K562 (cell line): Measurements from ENCODE around the gene MLYCD. TPM values are rescaled to one million over a fixed set of nuclear protein-coding genes. Genes with fewer than 3 reads are reported as not detected.
A peak's percentile ranks its signal among the peaks of the same experiment; 100 is the strongest.

ENCODE experiments used
- ATAC-seq: fragments of 200-7000 bp; cut with Tn5 transposase; 3 replicates; pipeline ENCODE4 v1.9.1; 2020; ENCODE audit warnings: moderate library complexity
- BruUV-seq: library from RNA; stranded (reverse); fragments of 400-500 nt; replicated peaks from 2 replicates; lab custom pipeline; 2021; lab: Mats Ljungman, UMichigan
- CTCF ChIA-PET: fragments of 300-600 bp; formaldehyde crosslinking; extraction: SDS; loops from one replicate; lab custom pipeline; 2021; ENCODE audit warnings: low intra/inter-chr PET ratio; lab: Yijun Ruan, JAX
- POLR2A ChIA-PET: fragments of 300-600, 350-650 bp; sonication (Branson Sonifier 250); formaldehyde crosslinking; extraction: SDS; loops from one replicate; lab custom pipeline; 2021; ENCODE audit warnings: antibody characterized with exemption, inconsistent platforms; lab: Yijun Ruan, JAX
- DNase-seq, 4 experiments: peaks; one replicate each; pipeline versions ENCODE4 v3.0.0 to v3.0.0-alpha.2; 2011 to 2018; ENCODE audit warnings: low spot score in 3 of 4, mixed read lengths in 3 of 4; ENCODE audit errors: extremely low read depth in 1 of 4
- FAIRE-seq: peaks from 2 replicates; lab custom pipeline; 2011; peaks lifted over from hg19 to GRCh38; lab: Jason Lieb, UNC
- H2AFZ ChIP-seq: 2 replicates; pipeline ENCODE4 v1.6.0; 2011; ENCODE audit warnings: low read depth, low read length, control low read depth, inconsistent platforms
- H3K27ac ChIP-seq: fragments of 200-600 bp; 3 replicates; pipeline ENCODE4 v1.8.0; 2011; ENCODE audit warnings: low read depth, mild to moderate bottlenecking, control low read depth, inconsistent platforms, low read length, moderate library complexity, mixed read lengths; ENCODE audit errors: extremely low read depth
- H3K27me3 ChIP-seq, 2 experiments: fragments of 300-600 bp in 1 of 2; 2 replicates in 1 of 2; 3 replicates in 1 of 2; pipeline versions ENCODE4 v1.6.0 to v1.8.0; 2011; ENCODE audit warnings: inconsistent platforms in 2 of 2, low read length in 2 of 2, mild to moderate bottlenecking in 1 of 2, mixed read lengths in 1 of 2, moderate library complexity in 1 of 2; ENCODE audit not compliant: control insufficient read depth in 2 of 2, insufficient read depth in 2 of 2
- H3K36me3 ChIP-seq: fragments of 300-600 bp; 3 replicates; pipeline ENCODE4 v1.8.0; 2011; ENCODE audit warnings: mild to moderate bottlenecking, low read length, inconsistent platforms; ENCODE audit not compliant: control insufficient read depth, insufficient read depth
- H3K4me1 ChIP-seq, 2 experiments: fragments of 200-600 bp in 1 of 2; replicated peaks in 1 of 2; 2 replicates in 1 of 2; 3 replicates in 1 of 2; pipeline versions ENCODE4 v1.5.1 to v1.8.0; 2011; ENCODE audit warnings: inconsistent platforms in 2 of 2, low read length in 2 of 2, mild to moderate bottlenecking in 1 of 2, mixed read lengths in 1 of 2, moderate library complexity in 1 of 2; ENCODE audit not compliant: control insufficient read depth in 2 of 2, insufficient read depth in 2 of 2
- H3K4me2 ChIP-seq: 2 replicates; pipeline ENCODE4 v1.6.1; 2011; ENCODE audit warnings: low read length, control low read depth, inconsistent platforms, mixed read lengths; ENCODE audit not compliant: insufficient read depth
- H3K4me3 ChIP-seq: fragments of 200-600 bp; sonication (generic), shearing (Covaris generic); 2 replicates; pipeline ENCODE4 v1.5.1; 2016; ENCODE audit warnings: control low read depth, inconsistent platforms
- H3K79me2 ChIP-seq: fragments of 200-600 bp; 3 replicates; pipeline ENCODE4 v1.8.0; 2011; ENCODE audit warnings: low read length, inconsistent platforms; ENCODE audit not compliant: control insufficient read depth, insufficient read depth
- H3K9ac ChIP-seq, 2 experiments: 2 replicates each; pipeline versions ENCODE4 v1.6.0 to v1.6.1; 2011; ENCODE audit warnings: low read depth in 2 of 2, low read length in 2 of 2, control low read depth in 1 of 2, inconsistent platforms in 1 of 2, mild to moderate bottlenecking in 1 of 2, mixed read lengths in 1 of 2; ENCODE audit not compliant: insufficient read depth in 1 of 2
- H3K9me1 ChIP-seq: one replicate; pipeline ENCODE4 v1.6.0; 2011; ENCODE audit warnings: inconsistent platforms, mild to moderate bottlenecking, low read length, moderate library complexity; ENCODE audit not compliant: control insufficient read depth, insufficient read depth
- H3K9me3 ChIP-seq: replicated peaks from 2 replicates; pipeline ENCODE4 v1.5.1; 2011; ENCODE audit warnings: low read depth, low read length, inconsistent platforms; ENCODE audit not compliant: control insufficient read depth, insufficient read depth
- H4K20me1 ChIP-seq: replicated peaks from 2 replicates; pipeline ENCODE4 v1.6.1; 2011; ENCODE audit warnings: low read length, inconsistent platforms, mixed read lengths; ENCODE audit not compliant: control insufficient read depth, insufficient read depth
- C11orf30 ChIP-seq: fragments of 450-650 bp; IDR thresholded peaks from 2 replicates; pipeline ENCODE4 v1.6.1; 2016; ENCODE audit warnings: low read depth, mild to moderate bottlenecking
- CBFA2T3 ChIP-seq: fragments of 450-650 bp; IDR thresholded peaks from 2 replicates; pipeline ENCODE4 v1.6.1; 2017
- CBX3 ChIP-seq, 2 experiments: IDR thresholded peaks; 1 replicate in 1 of 2; 2 replicates in 1 of 2; pipeline ENCODE4 v1.6.1; 2012; ENCODE audit warnings: inconsistent platforms in 2 of 2, low read length in 2 of 2, borderline replicate concordance in 1 of 2, control low read depth in 1 of 2
- CTBP1 ChIP-seq: fragments of 450-650 bp; IDR thresholded peaks from 2 replicates; pipeline ENCODE4 v1.6.1; 2016; ENCODE audit warnings: borderline replicate concordance
- E2F6 ChIP-seq, 2 experiments: IDR thresholded peaks; 2 replicates each; pipeline ENCODE4 v1.6.1; 2011; ENCODE audit warnings: borderline replicate concordance in 1 of 2, control low read depth in 1 of 2, low read depth in 1 of 2, low read length in 1 of 2, mild to moderate bottlenecking in 1 of 2, mixed read lengths in 1 of 2, moderate library complexity in 1 of 2; ENCODE audit not compliant: insufficient read depth in 1 of 2, insufficient read length in 1 of 2, poor library complexity in 1 of 2, severe bottlenecking in 1 of 2; ENCODE audit errors: extremely low read depth in 1 of 2
- EP400 ChIP-seq: fragments of 450-650 bp; IDR thresholded peaks from 2 replicates; pipeline ENCODE4 v1.6.1; 2017; ENCODE audit warnings: antibody characterized with exemption, mild to moderate bottlenecking, moderate library complexity
- EZH2 ChIP-seq: IDR thresholded peaks from 2 replicates; pipeline ENCODE4 v1.6.1; 2012; ENCODE audit warnings: low read depth, mild to moderate bottlenecking, inconsistent platforms, low read length, borderline replicate concordance
- HMG20B ChIP-seq: fragments of 250-450 bp; sonication (Bioruptor Pico); IDR thresholded peaks from 2 replicates; pipeline ENCODE4 v1.5.0; 2021; ENCODE audit warnings: mild to moderate bottlenecking
- KDM1A ChIP-seq, 2 experiments: fragments of 450-650 bp; IDR thresholded peaks; 2 replicates each; pipeline ENCODE4 v1.6.1; 2016; ENCODE audit warnings: mild to moderate bottlenecking in 2 of 2
- KLF10 ChIP-seq: fragments of 250-450 bp; sonication (Bioruptor Pico); IDR thresholded peaks from 2 replicates; pipeline ENCODE4 v1.6.1; 2021; ENCODE audit warnings: matching md5 sums
- L3MBTL2 ChIP-seq: fragments of 450-650 bp; IDR thresholded peaks from 2 replicates; pipeline ENCODE4 v1.6.1; 2016; ENCODE audit warnings: mild to moderate bottlenecking, moderate library complexity
- MLLT1 ChIP-seq, 2 experiments: fragments of 450-650 bp; IDR thresholded peaks; 2 replicates each; pipeline ENCODE4 v1.6.1; 2016
- NR3C1 ChIP-seq: sonication (generic); formaldehyde crosslinking; IDR thresholded peaks from 2 replicates; pipeline ENCODE4 v1.8.1; 2022; ENCODE audit warnings: missing genetic modification reagents
- RBFOX2 ChIP-seq: fragments of 200-400 bp; formaldehyde crosslinking; IDR thresholded peaks from 2 replicates; pipeline ENCODE4 v1.6.1; 2017; ENCODE audit warnings: low read depth, mild to moderate bottlenecking, low read length, moderate library complexity
- RBM25 ChIP-seq: fragments of 200-400 bp; formaldehyde crosslinking; IDR thresholded peaks from 2 replicates; pipeline ENCODE4 v1.6.1; 2018; ENCODE audit warnings: low read length, low read depth, moderate library complexity; ENCODE audit not compliant: severe bottlenecking
- RBM39 ChIP-seq: fragments of 200-400 bp; formaldehyde crosslinking; optimal IDR thresholded peaks from 2 replicates; pipeline ENCODE3; 2018; ENCODE audit warnings: low read depth, low read length
- SMARCA5 ChIP-seq: fragments of 450-650 bp; IDR thresholded peaks from 2 replicates; pipeline ENCODE4 v1.6.1; 2016
- ZBTB49 ChIP-seq: sonication (generic); formaldehyde crosslinking; IDR thresholded peaks from 2 replicates; pipeline ENCODE4 v1.8.0; 2022; ENCODE audit warnings: missing genetic modification reagents, mild to moderate bottlenecking, borderline replicate concordance
- WGBS: fragments of 100-300 bp; shearing (Covaris generic); methylation state at CpG from one replicate; pipeline ENCODE4 v1.1.6; 2016; ENCODE audit warnings: low coverage, mixed read lengths; ENCODE audit not compliant: insufficient coverage; ENCODE audit errors: missing lambda C conversion rate; 5-methylcytosine and 5-hydroxymethylcytosine counted together
- in situ Hi-C: fragments of 300-500 bp; cut with MboI; formaldehyde crosslinking; loops from 4 replicates; pipeline ENCODE4 v1.15.0; 2018; ENCODE audit warnings: inconsistent platforms, mixed read lengths
- intact Hi-C: fragments of 100-400 bp; cut with micrococcal nuclease; formaldehyde crosslinking; loops from 2 replicates; pipeline ENCODE4 v1.14.2; 2022
- polyA plus RNA-seq, 8 experiments: library from polyadenylated mRNA; depleted of rRNA in 4 of 8; stranded (reverse) in 5 of 8; unstranded in 3 of 8; fragments of >200 nt; fragmentation: Nextera tagmentation in 2 of 8; fragmentation: Illumina TruSeq in 1 of 8; extraction: Ambion mirVana in 2 of 8; extraction: Trizol in 1 of 8; gene quantifications; 2 replicates each; pipeline versions ENCODE4 v1.2.1 to v1.2.3, GENCODE V29; 2011 to 2014; ENCODE audit warnings: inconsistent platforms in 1 of 8, missing spikeins in 1 of 8
- total RNA-seq, 7 experiments: library from RNA; depleted of rRNA in 6 of 7; stranded (reverse); fragments of >200 nt in 6 of 7; fragmentation: Illumina TruSeq in 2 of 7; extraction: Trizol in 2 of 7; gene quantifications; 2 replicates each; pipeline versions ENCODE4 v1.2.1 to v1.2.3, GENCODE V29; 2011 to 2021; ENCODE audit warnings: low replicate concordance in 1 of 7

Gene MLYCD
- total and polyA plus RNA-seq, 9 of the 15 experiments (the other 6 are each of a cell fraction or from before 2014, with no cell fraction given), result 0.15 to 2.0 (median 1.0) TPM

- no TSS peak for BruUV-seq
- intact Hi-C loops, result no loop called here
- POLR2A ChIA-PET, result interaction anchor here (0.6 to 1.4 kb wide), 4 partner anchors 8 to 298 kb away, joined by 3 to 4 read pairs (median 3); no protein-coding TSS in a partner anchor
- Histone ChIP-seq H3K27me3 (peaks cover 60 to 77% of the 10 kb centered on the region in 2 experiments), H2AFZ (no peak overlapping the region), H3K9ac (no peak overlapping the region), H3K4me1 (peaks cover 0 to 51% of the 10 kb centered on the region in 2 experiments; a peak in 2 of 5 replicates), H3K79me2 (no peaks in the 10 kb centered on the region), H4K20me1 (peaks cover 21% of the 10 kb centered on the region), H3K4me2 (no peak overlapping the region), H3K9me1 (no peaks in the 10 kb centered on the region), H3K27ac (no peak overlapping the region), H3K36me3 (no peaks in the 10 kb centered on the region), H3K9me3 (no peaks in the 10 kb centered on the region), H3K4me3 (no peak overlapping the region)
- ATAC-seq (peak; percentile 47), FAIRE-seq (no peak), DNase-seq (no peak)
- 12% methylated on average over 30 of the region's 30 CpGs for WGBS
- CTCF ChIA-PET, result no interaction called here
- in situ Hi-C loops, result no loop called here
- TF ChIP-seq RBM25, result no peak
- no peak for TF ChIP-seq HMG20B (CRISPR knock-in tag)
- no peak for TF ChIP-seq MLLT1 (IDR thresholded peaks at IDR 0.05)
- TF ChIP-seq ZBTB49, result no peak
- TF ChIP-seq RBFOX2, result no peak
- no peak for TF ChIP-seq CBX3 (IDR thresholded peaks at IDR 0.05; ENCODE audit: borderline replicate concordance in 1 of 2, low read length in 2 of 2)
- peak; percentile 54; the same call in 1 of the 2 replicates for TF ChIP-seq SMARCA5
- TF ChIP-seq KLF10, result no peak
- no peak for TF ChIP-seq CBFA2T3
- no peak for TF ChIP-seq EP400
- TF ChIP-seq E2F6 (IDR thresholded peaks at IDR 0.05; ENCODE audit: borderline replicate concordance in 1 of 2, extremely low read depth in 1 of 2, insufficient read depth in 1 of 2, insufficient read length in 1 of 2, low read depth in 1 of 2, low read length in 1 of 2, poor library complexity in 1 of 2, severe bottlenecking in 1 of 2), result no peak
- TF ChIP-seq KDM1A (IDR thresholded peaks at IDR 0.05), result peak in 1 of 2 experiments; percentile 33; a peak in 1 of 4 replicates
- TF ChIP-seq CTBP1, result 0 out of 2 replicates have a peak, but pooled peaks have one; percentile 11
- no peak for TF ChIP-seq C11orf30
- no peak for TF ChIP-seq L3MBTL2
- TF ChIP-seq NR3C1 (CRISPR knock-in tag), result no peak
- no peak for TF ChIP-seq EZH2
- TF ChIP-seq RBM39, result no peak
These were observed 36.3 kb downstream of the MLYCD start for GRCh38 chr16:83935005-83935857.
